GM18499 (cell line): ENCODE results near the gene RGS7.
A peak's percentile ranks its signal among the peaks of the same experiment; 100 is the strongest.
"Not testable (repeated sequence)": the region's sequence is repeated elsewhere in the genome, so short reads cannot be mapped to it uniquely, and the experiment has no call there.

Source experiments
- ATAC-seq: cut with Tn5 transposase; IDR thresholded peaks from one replicate; pipeline ENCODE4 v1.9.1; 2021; ENCODE audit warnings: moderate number of reproducible peaks; ENCODE audit not compliant: insufficient read depth, unreplicated experiment

Gene RGS7

DNA sequence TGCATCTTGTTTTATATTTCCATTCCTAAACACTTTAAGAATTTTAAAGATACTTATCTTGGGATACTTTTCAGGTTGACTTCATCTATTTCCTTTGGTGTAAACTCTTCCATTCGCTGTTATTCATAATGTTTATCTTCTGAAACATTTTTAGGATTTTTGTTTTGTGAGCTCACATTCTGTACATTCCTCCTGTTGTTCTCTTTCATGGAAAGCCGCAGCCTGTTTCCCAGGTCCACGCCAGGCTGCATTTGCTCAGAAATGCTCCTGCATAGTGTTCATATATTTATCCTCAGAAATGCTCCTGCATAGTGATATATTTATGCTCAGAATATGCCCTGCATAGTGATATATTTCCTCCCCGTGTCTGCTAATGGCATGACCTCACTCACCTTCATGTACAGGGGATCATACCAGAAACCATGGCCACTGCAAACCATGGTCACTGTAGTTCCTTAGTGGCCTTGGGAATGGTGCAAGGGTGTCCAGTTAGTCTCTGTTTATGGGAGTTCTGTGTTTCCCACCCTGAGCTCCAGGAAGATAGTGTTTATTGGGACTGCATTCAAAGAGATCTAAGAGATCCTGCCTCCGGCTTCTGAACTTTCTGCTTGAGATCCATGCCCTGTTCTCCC, 591.2 kb downstream of the RGS7 start:
- no peak for ATAC-seq

DNA sequence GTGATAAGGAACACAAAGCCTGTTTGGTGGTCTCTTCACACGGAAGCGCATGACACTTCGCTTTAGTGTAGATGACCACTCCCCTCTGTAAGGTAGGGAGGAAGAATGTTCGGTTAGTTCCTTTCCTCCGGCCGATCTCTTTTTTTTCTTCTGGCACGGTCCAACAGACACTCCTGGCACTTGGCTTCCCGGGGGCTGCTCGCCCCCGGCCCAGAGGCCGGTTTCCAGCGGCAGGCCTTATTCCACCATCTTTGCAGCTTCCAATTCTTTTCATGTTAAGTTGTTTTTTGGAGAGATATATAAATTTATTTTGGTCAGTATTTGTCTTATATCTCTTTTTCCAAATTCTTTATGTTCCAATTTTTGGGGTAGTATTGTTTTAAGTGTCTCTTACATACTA, 593.2 kb downstream of the RGS7 start:
- no peak for ATAC-seq

DNA sequence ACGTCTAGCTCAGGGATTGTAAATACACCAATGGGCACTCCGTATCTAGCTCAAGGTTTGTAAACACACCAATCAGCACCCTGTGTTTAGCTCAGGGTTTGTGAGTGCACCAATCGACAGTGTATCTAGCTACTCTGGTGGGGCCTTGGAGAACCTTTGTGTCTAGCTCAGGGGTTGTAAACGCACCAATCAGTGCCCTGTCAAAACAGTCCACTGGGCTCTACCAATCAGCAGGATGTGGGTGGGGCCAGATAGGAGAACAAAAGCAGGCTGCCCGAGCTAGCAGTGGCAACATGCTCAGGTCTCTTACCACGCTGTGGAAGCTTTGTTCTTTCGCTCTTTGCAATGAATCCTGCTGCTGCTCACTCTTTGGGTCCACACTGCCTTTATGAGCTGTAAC, 593.9 kb downstream of the RGS7 start:
- not testable (repeated sequence) for ATAC-seq

DNA sequence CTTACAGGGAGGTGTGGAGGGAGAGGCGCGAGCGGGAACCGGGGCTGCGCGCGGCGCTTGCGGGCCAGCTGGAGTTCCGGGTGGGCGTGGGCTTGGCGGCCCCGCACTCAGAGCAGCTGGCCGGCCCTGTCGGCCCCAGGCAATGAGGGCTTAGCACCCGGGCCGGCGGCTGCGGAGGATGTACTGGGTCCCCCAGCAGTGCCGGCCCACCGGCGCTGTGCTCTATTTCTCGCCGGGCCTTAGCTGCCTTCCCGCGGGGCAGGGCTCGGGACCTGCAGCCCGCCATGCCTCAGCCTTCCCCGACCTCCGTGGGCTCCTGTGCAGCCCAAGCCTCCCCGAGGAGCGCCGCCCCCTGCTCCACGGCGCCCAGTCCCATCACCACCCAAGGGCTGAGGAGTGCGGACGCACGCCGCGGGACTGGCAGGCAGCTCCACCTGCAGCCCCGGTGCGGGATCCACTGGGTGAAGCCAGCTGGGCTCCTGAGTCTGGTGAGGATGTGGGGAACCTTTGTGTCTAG, 594.5 kb downstream of the RGS7 start:
- ATAC-seq = not testable (repeated sequence)

DNA sequence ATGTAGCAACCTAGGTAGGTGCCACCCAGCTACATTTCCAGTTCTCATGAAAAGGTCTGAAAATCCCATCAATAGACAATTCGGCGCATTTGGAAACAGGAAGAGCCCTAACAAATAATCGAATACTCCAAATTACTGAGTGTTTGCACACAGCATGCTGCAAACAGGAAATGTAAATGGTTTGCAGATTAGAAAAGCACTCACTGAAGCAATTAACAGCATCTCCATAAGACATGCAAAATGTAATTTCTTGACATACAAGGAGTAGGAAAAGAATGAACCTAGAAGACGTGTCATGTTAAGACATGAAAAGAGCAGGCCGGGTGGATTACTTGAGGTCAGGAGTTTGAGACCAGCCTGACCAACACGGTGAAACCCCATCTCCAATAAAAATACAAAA, 598.2 kb downstream of the RGS7 start:
- ATAC-seq = not testable (repeated sequence)

DNA sequence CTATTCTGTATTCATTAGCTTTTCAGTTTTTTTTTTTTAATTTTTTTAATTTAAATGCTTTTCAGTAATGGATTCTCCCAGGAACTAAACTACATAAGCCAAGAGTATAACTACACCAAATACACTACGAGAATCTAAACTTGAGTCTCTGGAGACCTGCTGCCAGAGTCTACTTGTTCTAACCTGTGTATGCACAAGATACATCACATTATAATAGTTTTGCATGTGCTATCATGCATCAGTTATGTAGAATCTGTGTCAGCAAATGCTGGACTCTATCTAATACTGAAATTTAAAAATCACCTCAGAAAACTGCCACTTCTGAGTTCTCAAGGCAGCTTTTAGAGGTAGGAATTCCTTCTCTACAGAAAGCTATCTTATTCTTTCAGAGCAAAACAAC, 598.7 kb downstream of the RGS7 start:
- no peak for ATAC-seq

DNA sequence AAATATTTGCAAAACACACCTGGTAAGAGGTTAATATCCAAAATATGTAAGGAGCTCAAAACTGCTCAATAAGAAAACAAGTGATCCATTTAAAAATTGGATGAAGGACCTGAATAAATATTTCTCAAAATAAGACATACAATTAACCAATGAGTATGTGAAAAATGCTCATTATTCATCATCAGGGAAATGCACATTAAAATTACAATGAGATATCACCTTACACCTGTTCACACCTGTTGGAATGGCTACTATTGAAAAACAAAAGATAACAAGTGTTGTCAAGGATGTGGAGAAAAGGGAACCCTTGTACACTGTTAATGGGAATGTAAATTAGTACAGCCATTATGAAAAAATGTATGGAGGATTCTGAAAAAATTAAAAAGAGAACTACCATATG, 609.1 kb downstream of the RGS7 start:
- ATAC-seq = no peak

DNA sequence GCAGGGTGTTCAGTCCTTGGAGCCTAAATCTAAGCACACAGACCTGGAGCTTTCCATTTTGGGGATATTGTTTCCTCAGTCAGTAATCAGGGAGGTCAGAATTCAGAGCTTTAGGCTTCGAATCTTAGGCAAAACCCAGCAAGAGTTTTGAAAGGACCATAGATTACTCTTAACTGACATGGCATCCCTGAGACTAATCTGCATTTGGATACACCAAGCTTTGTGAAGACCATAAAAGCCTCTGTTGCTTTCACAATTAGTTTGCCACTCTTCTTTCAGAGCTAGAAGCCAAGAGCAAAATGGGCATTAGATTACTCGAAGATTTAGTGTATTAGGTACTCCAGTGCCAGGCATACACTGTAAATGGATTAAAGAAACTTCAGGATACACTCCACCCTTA, 613.3 kb downstream of the RGS7 start:
- no peak for ATAC-seq

DNA sequence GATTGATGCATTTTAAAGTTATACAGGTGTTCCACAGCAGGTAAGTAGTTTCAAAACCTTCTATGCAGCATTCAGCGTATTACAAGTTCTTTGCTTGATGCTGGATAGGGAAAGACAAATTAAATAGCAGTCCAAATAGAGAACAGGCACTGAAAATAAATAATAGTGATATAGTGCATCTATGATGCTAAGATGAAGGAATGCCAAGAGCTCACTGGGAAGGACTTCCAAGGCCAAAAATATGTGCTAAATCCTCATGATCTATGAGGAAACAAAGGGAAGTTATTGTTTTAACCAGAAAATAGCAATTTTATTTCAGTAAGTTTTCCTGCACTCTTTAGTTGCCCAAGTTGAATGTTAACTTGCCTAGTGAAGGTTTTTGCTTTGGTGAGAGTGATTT, 617.3 kb downstream of the RGS7 start:
- ATAC-seq = no peak

DNA sequence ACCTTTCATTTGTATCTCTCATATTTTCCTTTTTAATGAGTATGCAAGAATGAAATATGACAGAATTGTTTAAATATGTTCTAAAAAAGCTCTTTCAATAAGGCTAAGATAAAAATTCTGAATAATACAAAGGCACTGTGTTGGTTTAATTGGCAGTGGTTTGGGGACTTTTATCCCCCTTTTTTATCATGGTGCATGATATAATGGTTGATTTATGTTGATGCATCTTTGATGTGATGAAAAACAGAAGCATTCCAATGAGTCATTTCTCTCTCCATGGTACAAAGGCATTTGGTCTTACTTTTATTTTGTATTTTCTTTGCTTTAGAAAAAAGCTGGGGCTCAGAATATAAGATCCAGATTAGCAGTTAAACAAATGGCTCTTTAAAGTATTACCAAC, 617.9 kb downstream of the RGS7 start:
- no peak for ATAC-seq

DNA sequence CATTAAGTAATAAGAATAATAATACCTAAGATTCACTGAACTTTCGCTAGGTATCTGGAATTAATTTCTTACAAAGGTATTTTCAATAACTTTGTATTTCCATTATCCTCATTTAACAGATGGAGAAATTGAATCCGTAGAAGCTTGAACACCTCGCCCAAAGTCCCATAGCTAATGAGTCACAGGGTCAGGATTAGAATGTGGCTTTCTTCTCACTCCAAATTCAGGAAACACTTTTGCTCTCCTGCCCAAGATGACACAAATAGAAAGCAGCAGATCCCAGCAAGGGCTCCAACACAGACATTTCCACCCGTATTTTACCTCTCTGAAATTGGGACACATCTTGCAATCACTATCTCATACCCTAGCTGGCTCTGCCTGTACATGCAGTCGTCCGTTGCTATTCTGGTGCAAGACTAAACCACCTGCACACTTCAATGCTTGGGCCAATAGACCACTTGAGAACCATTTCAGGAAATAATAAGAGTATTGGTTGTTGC, 619.2 kb downstream of the RGS7 start:
- no peak for ATAC-seq

DNA sequence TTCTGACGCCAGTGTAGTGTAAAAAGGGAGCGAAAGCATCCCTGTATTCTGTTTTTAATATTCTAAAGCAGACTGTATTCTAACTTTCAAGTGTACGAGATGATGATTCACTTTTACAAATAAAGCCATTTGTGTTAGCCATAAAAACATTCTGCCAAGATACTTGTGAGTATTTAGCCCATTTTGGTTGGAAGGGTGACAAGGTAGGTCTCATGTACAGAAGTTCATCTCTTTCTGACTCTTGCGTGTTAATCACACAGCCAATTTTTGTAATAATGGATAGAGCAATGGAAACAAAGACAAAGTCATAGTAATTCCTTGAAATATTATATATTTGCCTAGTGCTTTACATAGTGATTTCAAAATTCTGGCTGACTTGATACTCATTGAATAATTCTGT, 619.7 kb downstream of the RGS7 start:
- no peak for ATAC-seq

DNA sequence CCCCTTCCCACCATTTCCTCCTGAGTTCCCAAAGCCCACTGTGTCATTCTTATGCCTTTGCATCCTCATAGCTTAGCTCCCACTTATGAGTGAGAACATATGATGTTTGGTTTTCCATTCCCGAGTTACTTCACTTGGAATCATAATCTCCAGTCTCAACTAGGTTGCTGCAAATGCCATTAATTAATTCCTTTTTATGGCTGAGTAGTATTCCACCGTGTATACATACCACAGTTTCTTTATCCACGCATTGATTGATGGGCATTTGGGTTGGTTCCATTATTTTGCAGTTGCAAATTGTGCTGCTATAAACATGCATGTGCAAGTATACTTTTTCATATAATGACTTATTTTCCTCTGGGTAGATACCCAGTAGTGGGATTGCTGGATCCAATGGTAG, 622.3 kb downstream of the RGS7 start:
- not testable (repeated sequence) for ATAC-seq

DNA sequence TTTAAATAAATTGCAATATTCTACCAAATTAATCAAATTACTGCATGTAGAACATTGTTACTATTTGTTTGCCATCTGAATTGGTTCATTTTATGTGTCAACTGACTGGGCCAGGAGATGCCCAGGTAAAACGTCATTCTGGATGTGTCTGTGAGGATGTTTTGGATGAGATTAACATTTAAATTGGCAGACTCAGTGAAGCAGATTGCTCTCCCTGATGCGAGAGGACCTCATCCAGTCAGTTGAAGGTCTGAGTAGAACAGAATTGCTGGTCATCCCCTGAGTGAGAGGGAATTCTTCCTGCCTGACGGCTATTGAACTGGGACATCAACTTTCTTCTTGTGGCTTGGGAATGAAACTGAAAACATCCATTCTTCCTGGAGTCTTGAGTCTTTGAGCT, 623.0 kb downstream of the RGS7 start:
- no peak for ATAC-seq

DNA sequence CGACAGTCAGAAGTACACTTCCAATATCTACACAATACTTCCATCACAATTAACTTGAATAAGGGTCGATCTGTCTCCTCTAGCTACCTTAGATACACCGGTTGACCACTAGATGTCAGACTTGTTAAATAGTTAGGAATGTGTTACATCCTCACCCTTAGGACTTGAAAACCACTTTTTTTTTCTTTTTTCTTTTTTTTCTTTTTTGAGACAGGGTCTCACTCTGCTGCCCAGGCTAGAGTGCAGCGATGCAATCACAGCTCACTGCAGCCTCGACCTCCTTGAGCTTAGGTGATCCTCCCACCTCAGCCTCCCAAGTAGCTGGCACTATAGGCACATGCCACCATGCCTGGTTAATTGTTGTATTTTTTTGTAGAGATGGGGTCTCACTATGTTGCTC, 624.6 kb downstream of the RGS7 start:
- ATAC-seq = peak; percentile 91
